Kidney (tissue), 14 donors: ENCODE measurements around the gene NRG3. TPM values are rescaled to one million over a fixed set of nuclear protein-coding genes. Genes with fewer than 3 reads are reported as not detected.

Source experiments
- DNase-seq, 5 donors: peaks; one replicate each; pipeline ENCODE4 v3.0.0-alpha.2; 2013 to 2020
- FAIRE-seq: peaks from 2 replicates; lab custom pipeline; 2012; peaks lifted over from hg19 to GRCh38; lab: Jason Lieb, UNC
- H3K27ac ChIP-seq, 2 donors: one replicate each; pipeline ENCODE4 v1.7.0; 2013; ENCODE audit warnings: low read depth in 2 of 2, low read length in 2 of 2, inconsistent platforms in 1 of 2
- H3K27me3 ChIP-seq: one replicate; pipeline ENCODE4 v1.7.1; 2013; ENCODE audit warnings: low read length, inconsistent platforms; ENCODE audit not compliant: control insufficient read depth, insufficient read depth
- H3K36me3 ChIP-seq, 3 donors: one replicate each; pipeline versions ENCODE4 v1.7.0 to v1.7.1; 2013; ENCODE audit warnings: low read length in 3 of 3, control low read depth in 1 of 3, inconsistent platforms in 1 of 3; ENCODE audit not compliant: insufficient read depth in 3 of 3, control insufficient read depth in 2 of 3
- H3K4me1 ChIP-seq, 3 donors: one replicate each; pipeline versions ENCODE4 v1.7.0 to v1.7.1; 2013; ENCODE audit warnings: low read length in 3 of 3, inconsistent platforms in 1 of 3, low read depth in 1 of 3; ENCODE audit not compliant: control insufficient read depth in 2 of 3, insufficient read depth in 2 of 3
- H3K4me3 ChIP-seq, 3 donors: one replicate each; pipeline versions ENCODE4 v1.7.0 to v1.8.1; 2013; ENCODE audit warnings: low read length in 3 of 3, control low read depth in 1 of 3, inconsistent platforms in 1 of 3
- H3K9ac ChIP-seq, 3 donors: one replicate each; pipeline versions ENCODE4 v1.7.0 to v1.7.1; 2013; ENCODE audit warnings: low read length in 3 of 3, control low read depth in 1 of 3, inconsistent platforms in 1 of 3
- H3K9me3 ChIP-seq, 3 donors: one replicate each; pipeline versions ENCODE4 v1.7.0 to v1.7.1; 2013; ENCODE audit warnings: low read length in 3 of 3, control low read depth in 1 of 3, inconsistent platforms in 1 of 3; ENCODE audit not compliant: control insufficient read depth in 2 of 3, insufficient read depth in 1 of 3
- intact Hi-C: fragments of 100-400 bp; cut with DNase I; formaldehyde crosslinking; loops from one replicate; pipeline ENCODE4 v1.11.1; 2022
- polyA plus RNA-seq: library from polyadenylated mRNA; stranded (reverse); fragments of 350-450 nt; fragmentation: Illumina TruSeq; extraction: RNeasy Lipid Tissue Mini Kit (QIAGEN cat#74804); gene quantifications from one replicate; pipeline ENCODE4 v1.2.3, GENCODE V29; 2014; ENCODE audit warnings: low read depth, low replicate concordance; ENCODE audit not compliant: insufficient read depth
- total RNA-seq: library from RNA; stranded (reverse); fragmentation: NEBNext Ultra II Directional; extraction: Animal tissue kit (Norgen Biotek cat#: 25700); gene quantifications from one replicate; pipeline ENCODE4 v1.2.1, GENCODE V29; 2021
- TF ChIP-seq, protein P1 (sequence below): IDR thresholded peaks from 3 replicates; pipeline ENCODE4 v1.5.1; 2012; ENCODE audit warnings: mild to moderate bottlenecking, moderate library complexity, borderline replicate concordance; ENCODE audit not compliant: insufficient read depth; ENCODE audit errors: extremely low read depth
- donor health status: control.
- donor health status: control.
- donor health status: control.
- donor health status: control.
- donor health status: control.
- donor health status: DM: yes; HTN: yes; CAD: no.
- donor health status: Normal renal cell carcinoma (clear cell type).

The NRG3 gene
- total and polyA plus RNA-seq, 2 donors from 2014 or later: 0.62 to 5.4 TPM

DNA sequence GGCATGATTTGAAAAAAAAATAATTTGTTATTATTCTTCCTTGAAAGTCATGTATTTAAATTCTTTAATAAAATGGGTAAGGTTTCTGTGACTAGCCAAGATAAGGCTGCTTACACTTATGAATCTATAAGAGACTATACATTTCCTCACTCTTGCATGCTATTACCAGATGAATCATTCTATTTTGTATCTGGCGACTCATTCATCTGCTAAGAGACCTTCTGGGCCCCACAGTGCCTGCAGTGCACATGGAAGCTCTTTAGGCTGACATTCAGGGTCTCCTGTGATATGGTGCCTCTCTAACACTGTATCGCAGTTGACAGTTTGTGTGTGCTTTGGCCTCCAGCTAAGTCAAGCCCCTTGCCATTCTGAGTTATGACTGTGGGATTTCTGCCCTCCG lies 121.9 kb downstream of the NRG3 start:
- FAIRE-seq (no peak), DNase-seq (no peak)
- no peak overlapping the region for H3K4me3 ChIP-seq
- H3K36me3 ChIP-seq: no peaks in the 10 kb centered on the region
- no peak overlapping the region for H3K27ac ChIP-seq
- TF ChIP-seq, protein P1, sequence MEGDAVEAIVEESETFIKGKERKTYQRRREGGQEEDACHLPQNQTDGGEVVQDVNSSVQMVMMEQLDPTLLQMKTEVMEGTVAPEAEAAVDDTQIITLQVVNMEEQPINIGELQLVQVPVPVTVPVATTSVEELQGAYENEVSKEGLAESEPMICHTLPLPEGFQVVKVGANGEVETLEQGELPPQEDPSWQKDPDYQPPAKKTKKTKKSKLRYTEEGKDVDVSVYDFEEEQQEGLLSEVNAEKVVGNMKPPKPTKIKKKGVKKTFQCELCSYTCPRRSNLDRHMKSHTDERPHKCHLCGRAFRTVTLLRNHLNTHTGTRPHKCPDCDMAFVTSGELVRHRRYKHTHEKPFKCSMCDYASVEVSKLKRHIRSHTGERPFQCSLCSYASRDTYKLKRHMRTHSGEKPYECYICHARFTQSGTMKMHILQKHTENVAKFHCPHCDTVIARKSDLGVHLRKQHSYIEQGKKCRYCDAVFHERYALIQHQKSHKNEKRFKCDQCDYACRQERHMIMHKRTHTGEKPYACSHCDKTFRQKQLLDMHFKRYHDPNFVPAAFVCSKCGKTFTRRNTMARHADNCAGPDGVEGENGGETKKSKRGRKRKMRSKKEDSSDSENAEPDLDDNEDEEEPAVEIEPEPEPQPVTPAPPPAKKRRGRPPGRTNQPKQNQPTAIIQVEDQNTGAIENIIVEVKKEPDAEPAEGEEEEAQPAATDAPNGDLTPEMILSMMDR: no peak
- no peaks in the 10 kb centered on the region for H3K4me1 ChIP-seq
- H3K27me3 ChIP-seq: no peaks in the 10 kb centered on the region
- intact Hi-C loops: no loop called here
- H3K9me3 ChIP-seq: no peaks in the 10 kb centered on the region
- H3K9ac ChIP-seq: no peak overlapping the region

DNA sequence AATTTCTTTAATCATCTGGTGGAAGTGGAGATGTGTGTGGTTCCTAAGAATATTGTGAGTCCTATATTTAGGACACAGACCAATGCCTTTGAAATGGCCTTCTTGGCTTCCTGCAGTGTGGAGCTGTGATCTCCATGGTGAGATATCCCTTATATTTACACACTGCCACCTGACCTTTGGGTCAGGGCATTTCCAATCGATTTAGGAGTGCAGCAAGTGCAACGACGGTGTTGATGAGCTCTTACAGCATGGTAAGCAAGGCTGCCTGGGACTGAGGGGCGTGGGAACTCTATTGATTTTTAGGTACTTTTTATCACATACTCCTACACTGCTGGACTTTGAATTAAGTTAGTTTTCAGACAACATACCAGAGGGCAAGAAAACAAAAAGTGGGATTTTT lies 146.0 kb downstream of the NRG3 start:
- DNase-seq: no peak
- H3K36me3 ChIP-seq: no peaks in the 10 kb centered on the region
- no peaks in the 10 kb centered on the region for H3K4me1 ChIP-seq
- no peaks in the 10 kb centered on the region for H3K9me3 ChIP-seq
- intact Hi-C loops: no loop called here
- FAIRE-seq: no peak
- H3K27me3 ChIP-seq: no peaks in the 10 kb centered on the region
- H3K9ac ChIP-seq: no peak overlapping the region
- H3K27ac ChIP-seq: no peak overlapping the region
- no peak overlapping the region for H3K4me3 ChIP-seq
- TF ChIP-seq, protein P1: no peak

DNA sequence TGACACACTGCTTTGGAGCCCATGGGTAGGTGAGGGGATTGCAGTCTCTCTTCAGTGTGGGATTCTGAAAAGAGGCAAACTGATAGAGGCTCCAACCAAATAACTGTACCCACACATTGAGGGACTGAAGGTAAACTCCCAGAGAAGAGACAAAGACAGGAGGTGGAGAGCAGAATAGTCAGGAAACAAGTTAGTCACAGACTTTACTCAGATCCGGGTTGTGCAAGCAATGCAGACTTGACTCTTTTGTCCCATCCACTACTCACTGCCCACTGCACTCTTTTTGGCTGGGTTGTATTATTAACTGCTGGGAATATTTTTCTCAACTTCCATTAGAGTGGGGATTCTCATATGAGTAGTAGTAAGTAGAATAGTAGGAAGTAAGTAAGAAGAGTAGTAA lies 152.7 kb downstream of the NRG3 start:
- H3K9ac ChIP-seq: no peak overlapping the region

DNA sequence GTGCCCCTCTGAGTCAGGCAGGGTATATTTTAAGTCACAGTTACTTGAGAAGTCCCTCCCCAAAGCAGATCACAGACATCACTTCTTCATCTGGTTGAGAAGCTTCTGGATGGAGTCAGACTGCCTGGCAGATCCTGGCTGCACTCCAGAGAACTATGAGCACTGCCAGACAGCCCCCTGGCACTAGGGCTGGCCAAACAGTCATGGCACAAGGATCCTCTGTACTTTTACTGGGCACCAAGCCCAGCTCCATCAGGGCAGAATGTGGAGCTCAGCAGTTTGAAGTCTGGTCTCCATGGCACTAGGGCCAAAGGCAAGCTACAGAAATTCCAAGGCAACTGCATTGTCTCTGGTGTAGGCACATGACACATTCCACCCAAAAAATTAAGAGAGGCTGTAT lies 162.1 kb downstream of the NRG3 start:
- H3K4me1 ChIP-seq: no peaks in the 10 kb centered on the region
- H3K9ac ChIP-seq: no peak overlapping the region
- DNase-seq (no peak), FAIRE-seq (no peak)
- H3K27ac ChIP-seq: no peak overlapping the region
- TF ChIP-seq, protein P1: no peak
- no peak overlapping the region for H3K4me3 ChIP-seq
- no peaks in the 10 kb centered on the region for H3K27me3 ChIP-seq
- no peaks in the 10 kb centered on the region for H3K36me3 ChIP-seq
- intact Hi-C loops: no loop called here
- H3K9me3 ChIP-seq: no peaks in the 10 kb centered on the region

More for the DNA sequence above, 152.7 kb downstream of the NRG3 start:
- H3K36me3 ChIP-seq: no peaks in the 10 kb centered on the region
- H3K27me3 ChIP-seq: no peaks in the 10 kb centered on the region
- H3K9me3 ChIP-seq: no peaks in the 10 kb centered on the region
- DNase-seq (no peak), FAIRE-seq (no peak)
- no peaks in the 10 kb centered on the region for H3K4me1 ChIP-seq
- intact Hi-C loops: no loop called here
- H3K27ac ChIP-seq: no peak overlapping the region
- no peak overlapping the region for H3K4me3 ChIP-seq
- TF ChIP-seq, protein P1: no peak
